Measurements from ENCODE around the gene CNRIP1. TPM values are rescaled to one million over a fixed set of nuclear protein-coding genes. Genes with fewer than 3 reads are reported as not detected.

CNRIP1 gene
- total and polyA plus RNA-seq, 2 of the 4 experiments (the other 2 are of a cell fraction) = 23.3 to 32.7 TPM

DNA sequence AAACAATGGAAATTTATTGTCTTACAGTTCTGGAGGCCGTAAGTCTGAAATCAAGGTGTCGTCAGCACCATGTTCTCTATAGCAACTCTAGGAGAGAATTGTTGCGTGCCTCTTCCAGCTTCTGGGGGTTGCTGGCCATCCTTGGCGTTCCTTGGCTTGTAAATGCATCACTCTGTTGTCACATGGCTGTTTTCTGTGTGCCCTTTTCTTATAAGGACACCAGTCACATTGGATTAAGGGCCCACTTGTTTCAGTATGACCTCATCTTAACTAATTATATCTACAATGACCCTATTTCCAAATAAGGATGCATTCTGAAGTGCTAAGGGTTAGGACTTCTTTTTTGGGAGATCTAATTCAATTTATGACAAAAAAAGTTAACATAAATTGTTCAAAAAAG, 44.0 kb upstream of the CNRIP1 start:
- POLR2A ChIA-PET (ENCODE audit: unreplicated experiment) = no interaction called here
- Histone ChIP-seq H4K20me1 (ENCODE audit: insufficient read depth, low read length) (no peaks in the 10 kb centered on the region), H4K5ac (ENCODE audit: low read depth, low read length) (no peak overlapping the region), H2BK120ac (ENCODE audit: low read depth, low read length) (no peak overlapping the region), H2BK15ac (ENCODE audit: low read depth, low read length) (no peak overlapping the region), H2BK20ac (ENCODE audit: low read depth, low read length) (no peak overlapping the region), H2AK9ac (replicated peaks; ENCODE audit: low read depth, low read length, poor library complexity) (no peak overlapping the region), H2AFZ (replicated peaks; ENCODE audit: low read length, poor library complexity) (no peak overlapping the region), H4K8ac (ENCODE audit: low read depth in 2 of 2, low read length in 2 of 2) (no peak overlapping the region), H4K91ac (ENCODE audit: insufficient read depth, low read depth, low read length) (no peak overlapping the region), H3K36me3 (ENCODE audit: control insufficient read depth, insufficient read depth, low read length) (no peaks in the 10 kb centered on the region), H2BK5ac (ENCODE audit: low read depth, low read length, poor library complexity, severe bottlenecking) (no peak overlapping the region), H3K4me1 (ENCODE audit: control insufficient read depth, insufficient read depth, low read length) (no peaks in the 10 kb centered on the region), H3K27ac (ENCODE audit: insufficient read depth, low read length) (no peak overlapping the region), H3K4me3 (ENCODE audit: insufficient read depth, low read depth, low read length) (no peak overlapping the region), H3K9me3 (ENCODE audit: control insufficient read depth, insufficient read depth, low read length) (no peaks in the 10 kb centered on the region), H3K9ac (ENCODE audit: low read depth, low read length) (no peak overlapping the region), H3K79me1 (ENCODE audit: low read depth in 1 of 2, low read length in 2 of 2) (no peaks in the 10 kb centered on the region), H3K18ac (ENCODE audit: low read depth, low read length) (no peak overlapping the region), H3K4ac (ENCODE audit: low read depth, low read length) (no peak overlapping the region), H3K23ac (ENCODE audit: low read depth, low read length) (no peak overlapping the region), H3K4me2 (ENCODE audit: low read depth, low read length) (no peak overlapping the region), H3K27me3 (ENCODE audit: control insufficient read depth, insufficient read depth, low read length) (peaks cover 3% of the 10 kb centered on the region; the same call in 1 of the 2 replicates), H2AK5ac (ENCODE audit: low read depth, low read length) (no peak overlapping the region), H3K14ac (replicated peaks; ENCODE audit: low read depth, low read length) (no peak overlapping the region), H3K9me1 (ENCODE audit: insufficient read depth, low read length) (no peaks in the 10 kb centered on the region), H3K56ac (ENCODE audit: extremely low read depth, insufficient read depth, low read length) (no peak overlapping the region)
- DNase-seq = no peak
- WGBS, 2 experiments (ENCODE audit: extremely low coverage in 2 of 2, insufficient read length in 1 of 2) = 83% methylated on average over 3 of the region's 4 CpGs; no CpG with 5 or more reads in 1 of the 2 experiments
- dilution Hi-C loops (cut with HindIII; ENCODE audit: low sequenced_read_pairs, unreplicated experiment) = no loop called here
- CTCF ChIA-PET = no interaction called here
- TF ChIP-seq, protein P1, sequence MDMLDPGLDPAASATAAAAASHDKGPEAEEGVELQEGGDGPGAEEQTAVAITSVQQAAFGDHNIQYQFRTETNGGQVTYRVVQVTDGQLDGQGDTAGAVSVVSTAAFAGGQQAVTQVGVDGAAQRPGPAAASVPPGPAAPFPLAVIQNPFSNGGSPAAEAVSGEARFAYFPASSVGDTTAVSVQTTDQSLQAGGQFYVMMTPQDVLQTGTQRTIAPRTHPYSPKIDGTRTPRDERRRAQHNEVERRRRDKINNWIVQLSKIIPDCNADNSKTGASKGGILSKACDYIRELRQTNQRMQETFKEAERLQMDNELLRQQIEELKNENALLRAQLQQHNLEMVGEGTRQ (IDR thresholded peaks at IDR 0.05; ENCODE audit: low read depth, low read length) = no peak
- TF ChIP-seq CTCF (conservative IDR thresholded peaks at IDR 0.05; ENCODE audit: low read depth, low read length) = no peak
- TF ChIP-seq RCOR1 (IDR thresholded peaks at IDR 0.05; ENCODE audit: insufficient replicate concordance, low read length) = no peak
- TF ChIP-seq ELK1 (IDR thresholded peaks at IDR 0.05; ENCODE audit: borderline replicate concordance, low read depth, low read length) = no peak
- in situ Hi-C loops (cut with MboI; ENCODE audit: low sequenced_read_pairs) = no loop called here
- intact Hi-C loops (cut with micrococcal nuclease) = no loop called here
- BruUV-seq (replicated peaks) = no TSS peak
- ATAC-seq (ENCODE audit: low read depth) = no peak
